ENCODE data around the gene PIP5K1B.

Gene PIP5K1B

DNA sequence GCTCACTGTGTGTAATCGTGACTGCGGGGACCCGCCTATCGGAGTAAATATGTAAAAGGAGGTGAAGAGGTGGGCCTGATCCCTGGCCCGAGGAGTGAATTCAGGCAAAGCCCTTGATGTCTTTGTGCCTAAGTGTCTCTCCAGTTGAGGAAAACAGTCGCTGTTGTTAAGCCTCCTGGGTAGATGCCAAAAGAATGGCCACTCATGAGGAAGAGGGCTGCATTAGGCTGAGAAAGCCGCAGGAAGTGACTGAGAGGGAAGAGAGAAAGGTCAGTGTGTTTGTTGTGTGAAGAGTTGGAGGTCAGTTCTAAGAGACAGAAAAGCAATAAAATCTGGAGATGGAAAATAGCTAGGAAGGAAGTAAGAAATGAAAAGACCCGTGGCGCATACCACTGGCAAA lies 35.8 kb upstream of the PIP5K1B start:
- no peak overlapping the region for H3K27ac ChIP-seq (ENCODE audit: low read length)
- no peaks in the 10 kb centered on the region for H3K27me3 ChIP-seq (ENCODE audit: insufficient read depth, low read length, poor library complexity)
- no peak overlapping the region for H3K4me2 ChIP-seq (ENCODE audit: insufficient read depth, low read length)
- H2AFZ ChIP-seq (ENCODE audit: low read depth, low read length) = no peak overlapping the region
- no peaks in the 10 kb centered on the region for H3K36me3 ChIP-seq (ENCODE audit: insufficient read depth, low read length)
- H3K9me3 ChIP-seq (ENCODE audit: insufficient read depth, low read length, severe bottlenecking) = no peaks in the 10 kb centered on the region
- no peak for TF ChIP-seq EZH2 (IDR thresholded peaks at IDR 0.05; ENCODE audit: borderline replicate concordance, low read depth, low read length, severe bottlenecking)
- no peaks in the 10 kb centered on the region for H3K4me1 ChIP-seq (ENCODE audit: insufficient read depth, low read length)
- no peaks in the 10 kb centered on the region for H4K20me1 ChIP-seq (ENCODE audit: insufficient read depth, low read length)
- DNase-seq (no peak), ATAC-seq (ENCODE audit: insufficient read depth, low read depth) (no peak)
- H3K9ac ChIP-seq (ENCODE audit: low read depth, low read length) = no peak overlapping the region
- H3K4me3 ChIP-seq (ENCODE audit: low read depth in 1 of 2, low read length in 2 of 2) = no peak overlapping the region
- no peaks in the 10 kb centered on the region for H3K79me2 ChIP-seq (ENCODE audit: insufficient read depth, low read length)

DNA sequence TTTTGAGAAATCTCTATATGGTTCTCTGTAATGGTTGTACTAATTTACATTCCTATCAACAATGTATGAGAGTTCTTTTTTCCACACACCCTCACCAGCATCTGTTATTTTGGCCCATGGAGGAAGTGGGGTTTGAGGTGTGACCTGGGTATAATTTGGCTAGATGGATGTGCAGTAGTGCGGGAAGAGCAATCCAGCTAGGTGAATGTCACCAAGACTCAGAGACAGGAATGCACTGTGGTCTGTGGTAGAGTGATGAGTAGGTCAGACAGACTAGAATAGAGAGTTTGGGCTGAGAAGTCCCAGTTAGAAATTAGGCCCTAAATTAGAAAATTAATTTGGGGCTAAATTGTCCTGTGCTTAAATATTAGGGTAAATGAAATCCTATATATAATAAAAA lies 32.8 kb upstream of the PIP5K1B start:
- H3K9me3 ChIP-seq (ENCODE audit: insufficient read depth, low read length, severe bottlenecking) = no peaks in the 10 kb centered on the region
- H3K79me2 ChIP-seq (ENCODE audit: insufficient read depth, low read length) = no peaks in the 10 kb centered on the region
- TF ChIP-seq, protein P1, sequence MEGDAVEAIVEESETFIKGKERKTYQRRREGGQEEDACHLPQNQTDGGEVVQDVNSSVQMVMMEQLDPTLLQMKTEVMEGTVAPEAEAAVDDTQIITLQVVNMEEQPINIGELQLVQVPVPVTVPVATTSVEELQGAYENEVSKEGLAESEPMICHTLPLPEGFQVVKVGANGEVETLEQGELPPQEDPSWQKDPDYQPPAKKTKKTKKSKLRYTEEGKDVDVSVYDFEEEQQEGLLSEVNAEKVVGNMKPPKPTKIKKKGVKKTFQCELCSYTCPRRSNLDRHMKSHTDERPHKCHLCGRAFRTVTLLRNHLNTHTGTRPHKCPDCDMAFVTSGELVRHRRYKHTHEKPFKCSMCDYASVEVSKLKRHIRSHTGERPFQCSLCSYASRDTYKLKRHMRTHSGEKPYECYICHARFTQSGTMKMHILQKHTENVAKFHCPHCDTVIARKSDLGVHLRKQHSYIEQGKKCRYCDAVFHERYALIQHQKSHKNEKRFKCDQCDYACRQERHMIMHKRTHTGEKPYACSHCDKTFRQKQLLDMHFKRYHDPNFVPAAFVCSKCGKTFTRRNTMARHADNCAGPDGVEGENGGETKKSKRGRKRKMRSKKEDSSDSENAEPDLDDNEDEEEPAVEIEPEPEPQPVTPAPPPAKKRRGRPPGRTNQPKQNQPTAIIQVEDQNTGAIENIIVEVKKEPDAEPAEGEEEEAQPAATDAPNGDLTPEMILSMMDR (IDR thresholded peaks at IDR 0.05; ENCODE audit: borderline replicate concordance, extremely low read depth, low read length, poor library complexity, severe bottlenecking) = no peak
- TF ChIP-seq EZH2 (IDR thresholded peaks at IDR 0.05; ENCODE audit: borderline replicate concordance, low read depth, low read length, severe bottlenecking) = no peak
- H3K4me3 ChIP-seq (ENCODE audit: low read depth in 1 of 2, low read length in 2 of 2) = no peak overlapping the region
- H3K4me1 ChIP-seq (ENCODE audit: insufficient read depth, low read length) = no peaks in the 10 kb centered on the region
- ATAC-seq (ENCODE audit: insufficient read depth, low read depth) (no peak), DNase-seq (no peak)
- no peaks in the 10 kb centered on the region for H4K20me1 ChIP-seq (ENCODE audit: insufficient read depth, low read length)
- no peak overlapping the region for H2AFZ ChIP-seq (ENCODE audit: low read depth, low read length)
- no peak overlapping the region for H3K4me2 ChIP-seq (ENCODE audit: insufficient read depth, low read length)
- H3K36me3 ChIP-seq (ENCODE audit: insufficient read depth, low read length) = no peaks in the 10 kb centered on the region
- no peak overlapping the region for H3K9ac ChIP-seq (ENCODE audit: low read depth, low read length)
- H3K27me3 ChIP-seq (ENCODE audit: insufficient read depth, low read length, poor library complexity) = no peaks in the 10 kb centered on the region
- H3K27ac ChIP-seq (ENCODE audit: low read length) = no peak overlapping the region

DNA sequence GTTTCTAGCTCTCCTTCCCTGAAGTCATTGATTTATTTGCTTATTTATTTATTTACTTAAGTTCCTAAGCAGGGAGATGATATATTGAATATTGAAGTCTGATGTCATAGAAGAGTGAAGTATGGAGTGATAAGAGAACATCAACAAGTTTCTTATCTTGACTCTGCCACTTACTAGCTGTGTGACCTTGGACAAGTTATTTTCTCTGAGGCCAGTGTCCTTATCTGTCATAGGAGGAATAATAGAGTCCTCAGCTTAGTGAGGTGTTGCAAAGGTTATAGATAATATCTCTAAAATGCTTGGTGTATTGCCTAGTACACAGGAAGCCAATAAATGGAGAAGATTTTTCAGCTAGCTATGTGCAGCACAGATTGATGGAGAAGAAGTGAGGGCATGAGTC lies 32.4 kb upstream of the PIP5K1B start:
- H3K4me1 ChIP-seq (ENCODE audit: insufficient read depth, low read length) = no peaks in the 10 kb centered on the region
- DNase-seq (no peak), ATAC-seq (ENCODE audit: insufficient read depth, low read depth) (no peak)
- no peak overlapping the region for H3K4me3 ChIP-seq (ENCODE audit: low read depth in 1 of 2, low read length in 2 of 2)
- no peaks in the 10 kb centered on the region for H3K9me3 ChIP-seq (ENCODE audit: insufficient read depth, low read length, severe bottlenecking)
- no peak overlapping the region for H2AFZ ChIP-seq (ENCODE audit: low read depth, low read length)
- no peak overlapping the region for H3K4me2 ChIP-seq (ENCODE audit: insufficient read depth, low read length)
- H4K20me1 ChIP-seq (ENCODE audit: insufficient read depth, low read length) = no peaks in the 10 kb centered on the region
- no peak for TF ChIP-seq EZH2 (IDR thresholded peaks at IDR 0.05; ENCODE audit: borderline replicate concordance, low read depth, low read length, severe bottlenecking)
- TF ChIP-seq, protein P1 (IDR thresholded peaks at IDR 0.05; ENCODE audit: borderline replicate concordance, extremely low read depth, low read length, poor library complexity, severe bottlenecking) = no peak
- no peaks in the 10 kb centered on the region for H3K79me2 ChIP-seq (ENCODE audit: insufficient read depth, low read length)
- H3K36me3 ChIP-seq (ENCODE audit: insufficient read depth, low read length) = no peaks in the 10 kb centered on the region
- no peak overlapping the region for H3K9ac ChIP-seq (ENCODE audit: low read depth, low read length)
- no peaks in the 10 kb centered on the region for H3K27me3 ChIP-seq (ENCODE audit: insufficient read depth, low read length, poor library complexity)
- H3K27ac ChIP-seq (ENCODE audit: low read length) = no peak overlapping the region

DNA sequence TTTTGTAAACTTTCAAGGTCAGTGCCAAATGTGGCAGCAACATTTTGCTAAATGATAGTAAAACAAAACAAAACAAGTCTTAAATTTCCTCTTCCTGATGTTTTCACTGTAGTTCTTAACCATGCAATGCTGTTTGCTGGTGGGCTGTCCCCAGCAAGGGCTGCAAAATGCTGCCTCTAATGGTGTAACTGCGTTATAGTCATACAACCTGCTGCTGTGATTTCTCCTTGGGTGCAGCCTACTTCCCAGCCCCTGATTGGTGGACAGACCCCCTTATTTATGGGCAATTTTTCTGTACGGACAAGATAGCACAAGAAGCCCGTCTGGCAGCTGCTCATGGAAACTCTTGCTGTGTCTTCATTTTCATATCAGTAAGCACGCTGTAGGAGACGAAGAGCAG lies 26.6 kb upstream of the PIP5K1B start:
- H3K27me3 ChIP-seq (ENCODE audit: insufficient read depth, low read length, poor library complexity) = no peaks in the 10 kb centered on the region
- H2AFZ ChIP-seq (ENCODE audit: low read depth, low read length) = no peak overlapping the region
- TF ChIP-seq EZH2 (IDR thresholded peaks at IDR 0.05; ENCODE audit: borderline replicate concordance, low read depth, low read length, severe bottlenecking) = no peak
- TF ChIP-seq, protein P1 (IDR thresholded peaks at IDR 0.05; ENCODE audit: borderline replicate concordance, extremely low read depth, low read length, poor library complexity, severe bottlenecking) = no peak
- no peaks in the 10 kb centered on the region for H3K36me3 ChIP-seq (ENCODE audit: insufficient read depth, low read length)
- no peak overlapping the region for H3K9ac ChIP-seq (ENCODE audit: low read depth, low read length)
- no peak for DNase-seq
- H4K20me1 ChIP-seq (ENCODE audit: insufficient read depth, low read length) = no peaks in the 10 kb centered on the region
- no peak overlapping the region for H3K4me2 ChIP-seq (ENCODE audit: insufficient read depth, low read length)
- no peak overlapping the region for H3K27ac ChIP-seq (ENCODE audit: low read length)
- H3K4me1 ChIP-seq (ENCODE audit: insufficient read depth, low read length) = no peaks in the 10 kb centered on the region
- H3K79me2 ChIP-seq (ENCODE audit: insufficient read depth, low read length) = no peaks in the 10 kb centered on the region
- no peak overlapping the region for H3K4me3 ChIP-seq (ENCODE audit: low read depth in 1 of 2, low read length in 2 of 2)
- ATAC-seq (ENCODE audit: insufficient read depth, low read depth) = no peak
- H3K9me3 ChIP-seq (ENCODE audit: insufficient read depth, low read length, severe bottlenecking) = no peaks in the 10 kb centered on the region
